Head of caudate nucleus (tissue), 42 donors: ENCODE results near the gene WDR76.
"Not testable (repeated sequence)": the region's sequence is repeated elsewhere in the genome, so short reads cannot be mapped to it uniquely, and the experiment has no call there.

Experiments
- DNase-seq, 42 donors: peaks; one replicate each; pipeline versions ENCODE4 v3.0.0 to v3.0.0-alpha.2; 2020 to 2021; ENCODE audit warnings: mixed read lengths in 7 of 42
- intact Hi-C: fragments of 100-400 bp; cut with DNase I; formaldehyde crosslinking; loops from one replicate; pipeline ENCODE4 v1.15.0; 2022

The WDR76 gene

DNA sequence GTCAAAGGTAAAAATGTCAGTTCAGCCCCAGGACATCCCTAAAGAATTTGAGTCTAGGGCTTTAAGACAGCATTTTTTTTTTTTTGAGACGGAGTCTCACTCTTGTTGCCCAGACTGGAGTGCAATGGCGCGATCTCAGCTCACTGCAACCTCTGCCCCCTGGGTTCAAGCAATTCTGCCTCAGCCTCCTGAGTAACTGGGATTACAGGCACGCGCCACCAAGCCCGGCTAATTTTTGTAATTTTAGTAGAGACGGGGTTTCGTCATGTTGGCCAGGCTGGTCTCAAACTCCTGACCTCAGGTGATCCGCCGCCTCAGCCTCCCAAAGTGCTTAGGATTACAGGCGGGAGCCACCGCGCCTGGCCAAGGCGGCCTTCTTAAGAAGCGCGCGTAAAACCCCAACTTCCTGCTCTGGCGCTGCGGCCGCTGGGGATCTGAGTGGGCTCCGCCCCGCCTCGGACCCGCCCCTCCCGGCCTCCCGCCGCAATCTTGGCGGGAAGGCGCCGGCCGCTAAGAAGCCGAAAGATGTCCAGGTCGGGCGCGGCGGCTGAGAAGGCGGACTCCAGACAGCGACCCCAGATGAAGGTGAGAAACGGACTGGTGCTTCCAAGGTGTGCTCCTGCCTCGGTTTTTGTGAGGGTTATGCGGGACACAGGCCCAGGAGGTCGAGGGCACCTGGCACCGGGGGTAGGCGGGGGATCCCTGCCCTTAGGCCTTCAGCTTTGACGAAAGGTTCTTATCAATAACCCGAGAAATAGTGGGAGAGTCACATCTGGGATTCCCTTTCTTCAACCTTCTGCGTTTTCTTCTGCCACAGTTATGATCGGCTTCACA lies at the start of gene WDR76:
WDR76 (plus strand) TSS at position 495 of the 834 bp plus-strand sequence; CDS start at position 526, 31 bp downstream.
- DNase-seq = peak in 41 of 42 donors; percentile 27 to 75 (median 53)
- intact Hi-C loops = no loop called here

DNA sequence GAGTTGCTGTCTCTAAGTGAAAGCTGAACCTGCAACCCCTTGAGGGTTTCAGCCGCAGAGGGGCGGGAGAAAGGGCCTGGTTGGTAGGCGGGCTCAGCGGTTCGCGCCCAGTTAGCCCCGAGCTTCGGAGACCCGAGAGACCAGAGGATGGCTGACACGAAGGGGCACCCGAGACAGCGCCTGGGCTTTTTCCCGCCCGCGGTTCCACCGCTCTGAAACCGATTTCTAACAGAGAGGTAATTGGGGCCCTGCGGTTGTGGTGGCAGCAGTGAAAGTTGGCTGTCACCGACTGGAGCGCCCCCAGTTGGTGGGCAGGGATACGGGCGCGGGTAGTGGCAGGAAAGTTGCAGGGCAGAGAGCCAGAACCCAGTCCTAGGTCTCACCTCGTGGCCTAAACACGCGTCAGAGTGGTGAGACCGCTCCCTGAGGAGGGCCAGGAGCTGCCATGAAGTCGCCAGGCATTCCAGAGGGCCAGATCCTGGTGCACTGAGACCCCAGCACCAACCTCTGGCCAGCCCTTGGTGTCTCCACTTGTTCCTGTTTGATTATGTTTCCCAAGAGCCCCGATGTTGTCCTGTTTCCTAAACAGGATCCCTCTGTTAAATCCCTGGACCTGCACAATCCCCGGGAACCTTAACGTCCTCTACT lies 49.4 kb upstream of the WDR76 start:
- peak in 41 of 42 donors; percentile 55 to 88 (median 72) for DNase-seq
- intact Hi-C loops = no loop called here

DNA sequence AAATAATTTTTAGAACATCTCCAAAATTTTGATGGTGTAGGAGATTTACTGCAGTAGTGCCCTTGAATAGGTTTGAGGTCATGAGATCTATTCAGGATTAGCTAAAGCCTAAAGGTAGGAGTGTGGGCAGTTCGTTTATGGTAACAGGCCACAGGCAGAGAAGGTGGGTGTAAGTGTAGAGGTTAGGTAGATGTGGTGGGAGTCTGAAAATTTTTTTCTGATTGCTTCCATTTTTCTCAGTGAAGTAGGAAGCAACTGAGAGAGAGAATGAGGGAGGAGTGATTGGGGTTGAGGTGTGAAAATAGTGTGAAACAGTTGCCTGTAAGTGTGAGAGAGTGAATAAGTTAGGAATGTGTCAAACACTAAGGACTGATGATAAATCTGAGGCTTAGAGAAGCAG lies 47.8 kb upstream of the WDR76 start:
- intact Hi-C loops = no loop called here

DNA sequence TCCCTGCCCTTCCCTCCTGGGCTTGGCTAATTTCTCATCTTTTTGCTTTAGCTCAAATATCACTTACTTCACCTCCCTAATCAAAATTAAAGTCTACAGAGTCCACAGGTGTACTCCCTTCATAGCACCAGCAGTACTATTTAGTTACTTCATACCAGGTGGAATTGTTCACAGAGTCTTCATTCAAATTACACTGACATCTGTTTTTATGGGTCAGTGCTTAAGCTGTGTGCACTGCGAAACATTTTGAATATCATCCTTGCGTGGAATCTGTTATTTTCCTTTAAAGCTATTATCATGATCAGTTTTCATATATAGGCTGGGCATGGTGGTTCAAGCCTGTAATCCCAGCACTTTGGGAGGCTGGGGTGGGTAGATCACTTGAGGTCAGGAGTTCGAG lies 37.4 kb upstream of the WDR76 start:
- no peak for DNase-seq
- intact Hi-C loops = no loop called here

More for the DNA sequence above, 47.8 kb upstream of the WDR76 start:
- DNase-seq = no peak

DNA sequence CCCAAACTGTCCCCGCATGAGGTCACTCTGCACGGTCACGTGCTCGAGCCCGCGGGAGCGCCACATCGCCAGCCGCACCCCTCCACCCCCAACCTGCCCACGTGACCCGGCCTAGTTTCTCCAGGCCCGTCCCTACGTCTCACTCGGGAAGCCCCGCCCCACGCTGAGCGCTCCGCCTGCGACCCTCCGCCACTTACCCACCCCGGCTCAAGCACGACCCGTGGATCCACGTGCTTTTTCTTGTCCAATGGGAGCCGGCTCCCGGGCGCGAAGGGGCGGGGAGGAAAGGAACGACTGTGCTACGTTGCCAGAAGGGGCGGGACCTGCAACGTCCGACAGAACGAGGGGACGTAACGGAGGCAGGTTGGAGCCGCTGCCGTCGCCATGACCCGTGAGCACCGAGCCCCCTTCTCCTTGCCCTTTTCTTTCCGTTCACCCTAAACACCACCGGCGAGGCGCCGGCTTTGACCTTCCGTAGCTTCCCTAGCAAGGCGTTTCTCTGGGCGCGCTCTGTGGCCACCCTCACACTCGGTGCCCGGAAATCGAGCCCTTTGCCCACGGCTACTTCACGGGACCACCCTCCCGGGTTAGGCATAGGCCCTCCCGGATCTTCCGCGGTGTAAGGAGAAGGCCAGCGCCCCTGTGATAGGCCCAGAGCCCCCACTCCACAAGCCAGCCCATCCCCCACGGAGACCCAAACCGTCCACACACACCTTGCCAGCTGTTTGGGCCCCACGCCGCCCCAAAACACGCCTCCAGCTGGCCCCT lies 34.6 kb upstream of the WDR76 start, which contains the start of gene SERF2:
SERF2 (plus strand) TSS at position 328 of the 768 bp plus-strand sequence; CDS start at position 385, 57 bp downstream.
- intact Hi-C loops = loop anchor here (10.0 kb wide), 1 partner anchor 47 kb away; the partner anchor contains the start of gene PDIA3
- DNase-seq = peak; percentile 100

DNA sequence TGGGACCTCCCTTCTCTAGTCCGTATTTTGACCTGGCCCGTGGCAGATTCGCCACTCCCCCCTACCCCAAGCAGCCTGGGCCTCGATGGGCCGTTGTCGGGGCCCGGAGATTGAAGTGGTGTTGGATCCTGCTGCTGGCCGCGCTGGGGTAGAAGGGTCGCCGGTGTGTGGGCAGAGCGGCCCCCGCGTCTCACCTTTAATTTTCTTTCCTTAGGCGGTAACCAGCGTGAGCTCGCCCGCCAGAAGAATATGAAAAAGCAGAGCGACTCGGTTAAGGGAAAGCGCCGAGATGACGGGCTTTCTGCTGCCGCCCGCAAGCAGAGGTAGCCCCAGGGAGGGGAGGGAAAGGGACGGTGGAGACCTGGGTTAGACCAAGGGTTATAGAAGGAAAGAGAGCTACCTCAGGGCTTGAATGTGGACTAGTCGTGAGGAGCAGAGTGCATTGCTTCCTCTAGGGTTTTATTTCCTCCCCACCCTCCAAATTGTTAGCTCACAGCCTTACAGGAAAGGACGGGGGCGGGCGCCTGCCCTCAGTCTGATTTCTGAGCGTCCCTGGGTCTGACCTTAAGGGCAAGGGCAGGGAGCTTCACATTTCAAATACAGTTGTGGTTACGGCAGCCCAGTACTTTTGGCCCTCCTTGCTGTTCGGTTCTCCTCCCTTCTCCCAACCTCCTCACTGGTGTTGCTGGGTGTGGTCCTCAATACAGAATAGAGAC lies 33.9 kb upstream of the WDR76 start:
- DNase-seq = peak in 6 of 42 donors; percentile 16 to 45 (median 22)

DNA sequence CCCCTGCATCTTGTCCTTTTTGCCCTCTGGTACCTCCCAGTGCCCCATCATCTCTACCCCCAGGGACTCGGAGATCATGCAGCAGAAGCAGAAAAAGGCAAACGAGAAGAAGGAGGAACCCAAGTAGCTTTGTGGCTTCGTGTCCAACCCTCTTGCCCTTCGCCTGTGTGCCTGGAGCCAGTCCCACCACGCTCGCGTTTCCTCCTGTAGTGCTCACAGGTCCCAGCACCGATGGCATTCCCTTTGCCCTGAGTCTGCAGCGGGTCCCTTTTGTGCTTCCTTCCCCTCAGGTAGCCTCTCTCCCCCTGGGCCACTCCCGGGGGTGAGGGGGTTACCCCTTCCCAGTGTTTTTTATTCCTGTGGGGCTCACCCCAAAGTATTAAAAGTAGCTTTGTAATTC lies 33.2 kb upstream of the WDR76 start:
- intact Hi-C loops = loop anchor here (10.0 kb wide), 1 partner anchor 49 kb away; the partner anchor contains the start of gene PDIA3
- no peak for DNase-seq

More for the DNA sequence above, 33.9 kb upstream of the WDR76 start:
- intact Hi-C loops = loop anchor here (10.0 kb wide), 1 partner anchor 48 kb away; the partner anchor contains the start of gene PDIA3

DNA sequence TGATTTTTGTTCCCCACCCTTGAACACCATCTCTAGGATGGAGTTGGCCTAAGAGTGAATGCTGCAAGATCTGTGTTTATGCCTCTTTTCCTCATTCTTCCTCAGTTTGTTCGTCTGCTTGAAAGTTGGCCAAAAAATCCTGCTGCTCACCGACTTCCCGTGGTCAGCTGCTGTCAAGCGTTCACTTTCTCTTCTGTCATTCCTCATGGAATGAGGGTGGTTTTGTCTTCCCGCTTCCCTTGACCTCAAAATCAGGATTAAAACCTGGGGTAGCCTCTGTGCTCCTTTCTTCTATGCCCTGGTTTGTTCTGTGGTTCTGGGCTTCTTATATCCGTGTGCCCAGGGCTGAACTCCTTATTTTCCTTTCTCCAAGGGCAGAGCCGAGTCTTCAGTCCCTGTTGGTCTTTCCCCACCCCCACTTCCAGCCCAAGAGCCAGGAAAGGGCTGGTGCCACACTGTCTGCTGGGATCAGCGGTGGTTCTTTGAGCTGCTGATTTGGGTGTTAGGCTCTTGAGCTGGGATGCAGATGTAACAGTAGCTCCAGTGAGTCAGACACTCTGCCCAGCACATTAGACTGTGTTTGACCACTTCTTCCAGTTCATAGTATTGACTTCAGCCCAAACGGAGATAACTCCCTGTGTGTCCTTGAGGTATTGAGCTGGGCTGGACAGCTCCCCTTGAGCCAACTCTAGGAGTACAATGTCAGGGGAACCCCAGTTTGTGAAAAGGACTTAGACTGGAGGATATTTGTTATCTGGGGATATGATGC lies 32.3 kb upstream of the WDR76 start:
- no peak for DNase-seq
- intact Hi-C loops = loop anchor here (10.0 kb wide), 1 partner anchor 50 kb away; the partner anchor contains the start of gene PDIA3

DNA sequence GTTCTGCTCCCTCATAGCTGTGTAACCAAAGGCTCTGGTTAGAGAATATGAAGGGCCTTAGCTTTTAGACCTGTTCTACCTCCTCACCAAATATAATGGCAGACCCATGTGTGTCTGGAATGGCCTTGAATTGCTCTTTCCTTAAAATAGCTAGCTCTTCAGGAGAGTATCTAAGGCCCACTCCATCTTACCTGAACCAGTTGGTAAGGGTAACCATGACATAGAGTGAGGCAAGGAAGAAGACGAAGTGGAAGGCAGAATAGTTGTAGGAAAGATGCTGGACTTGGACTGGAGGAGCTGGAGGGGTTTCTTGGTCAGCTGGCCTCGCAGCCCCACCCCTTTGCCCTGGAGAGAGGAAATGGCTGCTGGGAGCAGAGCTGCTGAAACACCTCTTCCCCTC lies 31.6 kb upstream of the WDR76 start:
- no peak for DNase-seq
- intact Hi-C loops = loop anchor here (10.0 kb wide), 1 partner anchor 50 kb away; the partner anchor contains the start of gene PDIA3

DNA sequence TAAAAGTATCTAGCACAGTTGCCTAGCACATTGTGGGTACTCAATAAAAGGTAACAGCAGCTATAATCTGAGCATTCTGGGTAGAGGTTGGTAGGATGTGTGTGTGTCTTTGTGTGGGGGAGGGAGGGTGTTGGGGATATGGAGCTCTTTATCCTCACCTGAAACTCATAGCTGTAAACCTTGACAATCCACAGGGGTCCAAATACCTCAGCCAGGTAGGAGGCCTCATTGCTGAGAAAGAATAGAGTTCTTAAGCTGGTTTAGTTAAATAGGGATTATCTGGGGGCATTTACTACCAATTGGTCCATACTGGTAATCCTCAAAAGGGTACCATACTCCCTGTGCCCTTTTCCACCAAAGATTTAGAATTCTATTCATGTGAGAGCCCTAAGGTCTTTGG lies 30.8 kb upstream of the WDR76 start:
- intact Hi-C loops = loop anchor here (10.0 kb wide), 1 partner anchor 51 kb away; the partner anchor contains the start of gene PDIA3

DNA sequence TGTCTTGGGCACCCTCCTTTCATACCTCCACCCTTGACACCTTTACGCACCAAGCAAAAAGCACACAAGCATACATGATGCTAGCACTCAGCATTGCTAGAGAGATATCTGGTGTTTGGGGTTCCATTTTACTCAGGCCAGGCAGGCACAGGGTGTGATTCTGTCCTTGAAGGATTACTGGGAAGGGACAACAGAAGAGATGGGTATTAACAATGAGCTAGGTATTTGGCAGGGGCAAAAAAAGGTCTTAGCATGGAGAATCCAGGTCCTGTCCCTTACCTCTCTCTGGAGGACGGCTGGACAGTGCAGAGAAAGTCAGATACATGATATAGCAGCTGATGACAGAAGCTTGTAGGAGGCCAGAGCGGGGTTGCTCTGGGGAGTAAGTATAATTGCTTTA lies 30.2 kb upstream of the WDR76 start:
- intact Hi-C loops = loop anchor here (10.0 kb wide), 1 partner anchor 52 kb away; the partner anchor contains the start of gene PDIA3
- no peak for DNase-seq

More for the DNA sequence above, 30.8 kb upstream of the WDR76 start:
- DNase-seq = no peak

DNA sequence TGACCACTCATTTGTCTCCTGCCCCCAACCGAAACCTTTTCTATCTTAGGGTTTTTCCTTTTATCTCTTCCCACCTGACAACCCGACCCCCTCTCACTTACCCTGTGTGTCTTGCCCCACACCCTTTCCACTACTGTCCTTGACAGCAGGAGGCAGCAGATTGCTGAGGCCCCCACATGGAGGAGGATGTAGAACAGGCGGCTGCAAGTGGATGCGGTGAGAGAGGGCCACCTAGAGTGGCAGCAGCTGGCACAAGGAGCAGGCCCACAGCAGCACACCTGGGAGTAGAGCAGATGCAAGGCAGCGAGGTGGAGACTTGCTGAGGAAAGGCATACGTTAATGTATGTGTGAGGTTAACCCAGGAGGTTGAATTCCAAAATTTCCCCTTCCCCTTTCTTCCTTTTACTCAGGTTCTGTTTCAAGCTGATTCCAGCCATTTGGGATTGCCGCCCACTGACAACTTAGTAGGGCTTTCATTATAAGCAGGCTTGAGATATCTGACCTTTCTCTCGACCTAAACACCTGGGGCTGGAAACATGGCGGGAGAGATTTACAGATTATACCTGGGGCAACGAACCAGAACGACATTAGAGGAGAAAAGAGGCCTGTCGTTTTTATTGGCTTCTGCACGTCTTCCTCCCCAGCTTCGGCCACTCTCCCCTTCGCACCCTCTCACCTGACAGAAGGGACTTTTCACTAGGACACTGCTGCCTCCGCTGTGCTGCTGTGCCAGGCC lies 27.4 kb upstream of the WDR76 start:
- DNase-seq = no peak
- intact Hi-C loops = loop anchor here (10.0 kb wide), 1 partner anchor 55 kb away; the partner anchor contains the start of gene PDIA3

DNA sequence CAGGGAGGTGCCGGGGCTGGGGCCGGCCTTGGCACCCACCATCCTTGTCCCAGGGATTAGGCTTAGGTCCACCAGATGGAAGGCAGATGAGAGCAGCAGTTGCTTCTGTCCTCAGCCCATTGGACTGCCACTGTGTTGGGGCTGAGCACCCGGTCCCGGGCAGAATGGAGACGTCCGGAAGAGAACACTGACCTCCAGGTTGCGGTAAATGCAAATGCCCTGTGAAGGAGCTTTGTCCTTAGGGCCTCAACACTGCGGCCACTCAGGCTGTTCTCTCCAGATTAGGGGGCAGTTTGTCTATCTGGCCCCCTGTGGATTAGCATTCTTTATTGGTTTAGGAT lies 26.9 kb upstream of the WDR76 start, which contains the start of gene SERINC4:
SERINC4 (minus strand) TSS at position 276 of the 341 bp plus-strand sequence; CDS start at position 42, 234 bp downstream.
- peak in 4 of 42 donors; percentile 6 to 45 (median 23) for DNase-seq
- intact Hi-C loops = loop anchor here (10.0 kb wide), 1 partner anchor 55 kb away; the partner anchor contains the start of gene PDIA3

DNA sequence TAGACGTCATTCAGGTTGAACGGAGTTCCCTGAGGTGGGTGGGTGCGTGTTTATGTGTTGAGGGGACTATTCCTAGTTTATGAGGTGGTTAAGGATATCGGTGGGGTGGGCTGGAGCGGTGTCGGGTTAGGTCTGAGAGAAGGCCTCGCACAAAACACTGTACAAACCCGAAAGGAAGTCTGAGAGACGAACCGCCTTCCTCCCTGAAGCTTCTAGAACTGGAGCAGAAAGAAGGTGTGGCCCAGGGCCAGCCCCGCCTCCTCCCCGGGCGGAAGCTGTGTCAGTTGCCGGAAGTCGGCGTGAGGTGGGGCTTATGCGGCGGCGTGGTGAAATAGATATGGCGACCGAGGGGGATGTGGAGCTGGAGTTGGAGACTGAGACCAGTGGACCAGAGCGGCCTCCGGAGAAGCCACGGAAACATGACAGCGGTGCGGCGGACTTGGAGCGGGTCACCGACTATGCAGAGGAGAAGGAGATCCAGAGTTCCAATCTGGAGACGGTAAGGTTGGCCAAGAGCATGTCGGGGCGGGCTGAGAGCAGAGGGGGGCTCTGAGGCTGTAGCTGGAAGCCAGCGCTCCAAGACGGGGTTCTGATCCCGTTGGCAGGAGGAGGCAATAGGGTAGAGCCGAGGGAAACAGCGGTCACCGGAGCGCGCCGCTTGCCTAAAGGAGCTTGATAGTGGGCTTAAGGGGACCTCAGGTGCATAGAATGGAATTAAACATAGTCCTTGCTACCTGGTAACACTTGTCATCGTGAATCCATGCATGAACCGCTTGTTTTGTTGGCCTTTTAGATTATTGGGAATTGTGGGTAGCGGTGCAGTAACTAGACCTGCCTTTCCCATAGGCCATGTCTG lies 26.3 kb upstream of the WDR76 start, which contains the start of gene HYPK:
HYPK (plus strand) TSS at position 314 of the 856 bp plus-strand sequence; CDS start at position 338, 24 bp downstream.
- intact Hi-C loops = no loop called here
- peak; percentile 90 to 98 (median 95) for DNase-seq

DNA sequence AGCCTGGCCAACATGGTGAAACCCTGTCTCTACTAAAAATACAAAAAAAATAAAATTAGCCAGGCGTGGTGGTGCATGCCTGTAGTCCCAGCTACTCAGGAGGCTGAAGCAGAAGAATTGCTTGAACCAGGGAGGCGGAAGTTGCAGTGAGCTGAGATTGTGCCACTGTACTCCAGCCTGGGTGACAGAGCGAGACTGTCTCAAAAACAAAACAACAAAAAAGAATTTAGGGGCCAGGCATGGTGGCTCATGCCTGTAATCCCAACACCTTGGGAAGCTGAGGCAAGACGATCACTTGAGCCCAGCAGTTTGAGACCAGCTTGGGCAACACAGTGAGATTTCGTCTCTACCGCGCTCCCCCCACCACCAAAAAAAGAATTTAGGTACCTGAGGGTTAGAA lies 24.1 kb upstream of the WDR76 start:
- intact Hi-C loops, DNase-seq: not testable (repeated sequence)
